HG03045 (cell line): ENCODE measurements around the gene VPS13D.
"Not testable (repeated sequence)": the region's sequence is repeated elsewhere in the genome, so short reads cannot be mapped to it uniquely, and the experiment has no call there.

Experiments used
- ATAC-seq: cut with Tn5 transposase; IDR thresholded peaks from one replicate; pipeline ENCODE4 v1.9.1; 2021; ENCODE audit warnings: mild to moderate bottlenecking, moderate library complexity; ENCODE audit not compliant: unreplicated experiment

VPS13D gene

DNA sequence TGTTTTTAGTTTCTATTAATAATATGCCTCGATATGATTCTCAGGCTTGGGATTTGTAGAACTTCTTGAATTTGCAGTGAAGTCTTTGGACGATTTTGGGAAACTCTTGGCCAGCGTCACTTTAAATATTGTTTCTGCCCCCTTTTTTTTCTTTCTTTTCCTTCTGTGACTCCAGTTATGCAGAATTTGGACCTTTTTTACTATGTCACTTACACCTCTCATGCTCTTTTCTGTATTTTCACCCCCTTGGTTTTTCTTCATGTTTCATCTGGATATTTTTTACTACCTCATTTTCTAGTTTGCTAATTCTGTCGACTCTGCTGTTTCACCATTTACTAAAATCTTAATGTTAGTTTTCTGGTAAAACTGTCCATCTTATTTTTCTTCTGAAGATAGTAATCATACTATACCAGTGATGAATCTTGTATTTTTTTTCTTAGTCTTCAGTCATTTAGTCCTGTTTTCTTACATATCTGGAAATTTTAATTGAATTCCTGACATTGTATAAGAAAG lies 214.6 kb downstream of the VPS13D start:
- no peak for ATAC-seq

DNA sequence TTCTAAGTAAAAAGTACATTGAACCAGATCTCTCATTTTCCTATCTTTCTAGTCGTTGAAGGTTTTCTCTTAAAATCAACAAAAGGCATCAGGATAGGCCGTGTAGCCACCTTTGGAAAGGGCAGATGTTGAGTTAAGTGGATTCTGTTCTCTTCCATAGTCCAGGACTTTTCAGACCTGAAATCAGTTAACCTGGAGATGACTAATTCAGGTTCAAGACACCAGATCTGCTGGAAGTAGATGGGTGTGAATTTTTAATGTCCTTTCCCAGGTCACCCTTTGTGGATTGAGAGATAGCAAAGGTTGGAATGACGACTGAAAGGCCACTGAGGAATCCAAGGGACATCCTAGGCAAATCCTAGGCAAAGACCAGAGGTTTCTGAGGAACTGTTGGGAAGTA lies 215.4 kb downstream of the VPS13D start:
- ATAC-seq: no peak

GRCh38 chr1:12446593-12446992 lies 216.8 kb downstream of the VPS13D start:
- ATAC-seq: no peak

DNA sequence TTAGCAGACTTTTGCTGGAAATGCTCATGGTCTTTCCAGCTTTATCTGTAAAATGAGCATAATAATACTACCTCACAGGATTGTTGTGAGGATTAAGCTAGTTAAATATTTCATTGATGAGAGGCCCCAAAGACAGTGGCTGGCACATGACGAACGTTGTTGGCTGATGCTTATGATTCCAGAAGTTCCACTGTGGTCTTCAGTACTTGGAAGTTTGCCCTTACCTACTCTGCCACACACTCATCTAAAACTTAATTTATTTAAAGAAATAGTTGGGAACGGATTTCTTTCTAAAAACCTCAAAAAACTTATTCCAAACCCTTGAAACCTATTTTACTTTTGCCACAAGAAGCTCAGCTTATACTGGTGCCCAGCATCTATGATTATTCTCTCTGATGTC lies 217.5 kb downstream of the VPS13D start:
- no peak for ATAC-seq

GRCh38 chr1:12447849-12448312 lies 218.1 kb downstream of the VPS13D start:
- no peak for ATAC-seq

GRCh38 chr1:12448746-12449177 lies 218.9 kb downstream of the VPS13D start:
- no peak for ATAC-seq

GRCh38 chr1:12450090-12450755 lies 220.4 kb downstream of the VPS13D start:
- no peak for ATAC-seq

DNA sequence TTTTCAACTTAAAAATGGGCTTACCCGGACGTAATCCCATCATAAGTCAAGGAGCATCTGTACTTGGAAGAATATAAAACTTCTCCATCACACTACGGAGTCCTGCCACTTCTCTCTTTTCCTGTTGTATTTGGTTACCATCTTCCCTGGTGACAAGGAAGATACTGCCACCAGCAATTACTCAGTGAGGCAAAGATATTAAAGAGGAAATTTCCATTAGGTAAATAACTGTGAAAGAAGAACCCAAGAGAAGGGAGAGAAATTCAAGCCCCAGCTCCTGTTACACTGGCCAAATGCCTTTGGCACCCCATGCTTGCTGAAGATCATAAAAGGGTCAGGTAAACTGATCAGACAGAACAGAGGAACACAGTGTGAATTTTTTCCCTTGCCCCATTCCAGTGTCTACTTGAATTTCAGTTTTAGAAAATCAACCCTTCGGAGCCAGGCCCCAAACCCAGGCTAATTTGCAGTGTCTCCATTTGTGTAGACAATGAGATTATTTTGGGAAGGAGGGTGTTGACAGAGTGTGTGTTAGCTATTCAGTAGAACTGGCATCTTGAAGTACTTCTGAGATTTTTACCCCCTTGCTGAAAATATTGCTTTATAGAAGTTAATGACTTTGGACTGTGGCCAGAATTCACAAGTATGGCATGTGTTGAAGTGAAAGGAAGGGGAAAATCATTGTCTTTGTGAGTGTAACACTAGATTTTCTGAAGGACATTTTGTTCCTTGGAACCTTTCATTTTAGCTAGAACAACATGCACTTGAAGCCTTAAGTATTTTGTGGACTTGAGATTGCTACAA lies 221.1 kb downstream of the VPS13D start:
- ATAC-seq: no peak

GRCh38 chr1:12451560-12451900 lies 221.7 kb downstream of the VPS13D start:
- no peak for ATAC-seq

- no peak for ATAC-seq
These were observed 222.4 kb downstream of the VPS13D start for GRCh38 chr1:12452262-12452661.

GRCh38 chr1:12453400-12454343 lies 223.8 kb downstream of the VPS13D start:
- no peak for ATAC-seq

DNA sequence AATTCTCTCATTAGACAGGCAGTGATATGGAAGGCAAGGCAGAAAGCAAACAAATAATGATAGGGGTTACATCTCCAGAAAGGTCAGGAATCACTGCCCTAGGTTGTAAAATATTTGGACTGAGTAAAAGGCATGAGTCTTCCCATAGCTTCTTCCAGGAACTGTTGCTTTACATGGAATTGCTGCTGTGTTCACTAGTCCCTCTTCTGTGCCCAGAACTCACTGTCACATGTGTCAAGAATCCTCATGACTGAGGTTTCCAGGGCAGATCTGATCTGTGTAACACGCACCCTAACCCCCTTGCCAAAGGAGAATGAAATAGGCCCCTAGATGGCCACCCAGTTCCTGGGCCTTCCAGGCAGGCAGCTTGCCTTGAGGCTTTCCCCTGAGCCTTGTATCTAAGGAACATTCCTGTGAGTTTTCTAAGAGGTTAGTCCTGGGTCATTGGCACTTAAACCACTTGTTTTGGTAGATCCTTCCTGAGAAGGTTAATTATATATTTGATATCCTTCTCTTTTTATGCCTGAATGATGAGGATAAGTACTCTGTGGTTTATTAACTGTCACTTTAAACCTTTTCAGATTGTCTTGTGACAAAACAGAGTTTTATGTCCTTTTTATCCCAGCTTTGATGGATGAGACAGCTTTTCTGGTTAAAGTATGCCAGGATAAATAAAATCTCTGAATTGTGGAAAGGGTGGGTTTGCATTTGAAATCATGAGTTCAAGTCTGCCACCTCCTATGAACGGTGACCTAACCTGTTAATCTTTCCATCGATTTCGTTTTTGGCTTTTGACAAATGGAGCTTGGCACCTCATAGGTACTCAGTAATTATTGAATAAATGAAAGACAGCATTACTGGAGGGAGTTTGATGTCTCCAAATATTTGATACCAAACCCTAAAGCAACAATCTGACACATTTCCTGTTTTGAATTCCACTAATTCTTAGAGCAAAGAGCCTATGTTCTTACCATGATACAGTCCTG lies 224.9 kb downstream of the VPS13D start:
- no peak for ATAC-seq

- ATAC-seq: not testable (repeated sequence)
These were observed 226.3 kb downstream of the VPS13D start for GRCh38 chr1:12456081-12456480.

GRCh38 chr1:12456979-12457378 lies 227.1 kb downstream of the VPS13D start:
- ATAC-seq: no peak

GRCh38 chr1:12457771-12458170 lies 227.9 kb downstream of the VPS13D start:
- ATAC-seq: no peak

- no peak for ATAC-seq
These were observed 228.7 kb downstream of the VPS13D start for GRCh38 chr1:12458571-12458970.

DNA sequence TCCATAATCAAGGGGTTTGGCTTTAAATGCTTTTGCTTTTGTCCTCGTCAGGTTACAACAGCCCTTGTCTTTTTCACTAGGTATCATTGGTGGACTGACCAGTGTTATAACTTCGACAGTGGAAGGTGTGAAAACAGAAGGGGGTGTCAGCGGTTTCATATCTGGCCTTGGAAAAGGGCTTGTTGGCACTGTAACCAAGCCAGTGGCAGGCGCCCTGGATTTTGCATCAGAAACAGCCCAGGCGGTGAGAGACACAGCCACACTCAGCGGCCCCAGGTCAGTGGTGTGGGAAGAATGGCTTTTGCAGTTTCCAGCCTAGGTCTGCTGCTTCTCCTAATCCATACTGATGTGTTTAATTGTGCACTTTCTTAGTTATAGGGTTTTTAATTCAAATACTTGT lies 230.3 kb downstream of the VPS13D start:
- ATAC-seq: no peak

GRCh38 chr1:12460911-12461621 lies 231.2 kb downstream of the VPS13D start:
- no peak for ATAC-seq

DNA sequence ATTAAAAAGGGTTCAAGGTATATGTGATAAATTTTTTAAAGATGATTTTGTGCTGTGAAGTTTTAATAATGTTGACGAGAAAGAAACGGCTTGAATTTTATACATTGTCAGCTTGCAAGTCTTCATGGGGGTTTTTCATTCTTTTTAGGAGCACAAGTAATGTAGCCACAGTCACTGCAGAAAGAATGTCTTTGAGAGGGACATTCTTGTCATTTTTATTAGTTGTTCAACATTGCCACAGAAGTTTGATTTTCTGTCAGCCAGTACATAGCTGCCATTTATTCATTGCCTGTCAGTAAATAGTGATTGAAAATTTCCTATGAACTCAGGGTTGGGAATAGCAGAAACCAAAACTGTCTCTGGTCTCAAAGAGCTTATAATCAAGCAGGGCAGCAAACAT lies 231.9 kb downstream of the VPS13D start:
- ATAC-seq: no peak
